Gastroesophageal sphincter (tissue), 3 donors: ENCODE results near the gene FSHR.

Experiments used
- CTCF ChIP-seq, 4 experiments: fragments of 200-600 bp in 2 of 4; fragments of 450-650 bp in 2 of 4; sonication (generic) in 1 of 4; IDR thresholded peaks; one replicate each; pipeline ENCODE4 v1.5.1; 2017 to 2019; ENCODE audit warnings: antibody characterized with exemption in 4 of 4, mild to moderate bottlenecking in 2 of 4, moderate library complexity in 2 of 4
- EP300 ChIP-seq: sonication (generic); formaldehyde crosslinking; IDR thresholded peaks from one replicate; pipeline ENCODE4 v1.6.1; 2017; ENCODE audit warnings: antibody characterized with exemption, mild to moderate bottlenecking
- POLR2AphosphoS5 ChIP-seq: sonication (generic); formaldehyde crosslinking; IDR thresholded peaks from one replicate; pipeline ENCODE4 v1.6.1; 2017; ENCODE audit warnings: antibody characterized with exemption

- TF ChIP-seq CTCF (IDR thresholded peaks at IDR 0.05) (no peak), POLR2AphosphoS5 (no peak), EP300 (no peak)
These were observed 149.1 kb downstream of the FSHR start for GRCh38 chr2:49005261-49005660.
